ENCODE results near the gene DOK7. TPM values are rescaled to one million over a fixed set of nuclear protein-coding genes. Genes with fewer than 3 reads are reported as not detected.

Gene DOK7
- total RNA-seq, 1 experiment from 2014 or later: 9.6 TPM

DNA sequence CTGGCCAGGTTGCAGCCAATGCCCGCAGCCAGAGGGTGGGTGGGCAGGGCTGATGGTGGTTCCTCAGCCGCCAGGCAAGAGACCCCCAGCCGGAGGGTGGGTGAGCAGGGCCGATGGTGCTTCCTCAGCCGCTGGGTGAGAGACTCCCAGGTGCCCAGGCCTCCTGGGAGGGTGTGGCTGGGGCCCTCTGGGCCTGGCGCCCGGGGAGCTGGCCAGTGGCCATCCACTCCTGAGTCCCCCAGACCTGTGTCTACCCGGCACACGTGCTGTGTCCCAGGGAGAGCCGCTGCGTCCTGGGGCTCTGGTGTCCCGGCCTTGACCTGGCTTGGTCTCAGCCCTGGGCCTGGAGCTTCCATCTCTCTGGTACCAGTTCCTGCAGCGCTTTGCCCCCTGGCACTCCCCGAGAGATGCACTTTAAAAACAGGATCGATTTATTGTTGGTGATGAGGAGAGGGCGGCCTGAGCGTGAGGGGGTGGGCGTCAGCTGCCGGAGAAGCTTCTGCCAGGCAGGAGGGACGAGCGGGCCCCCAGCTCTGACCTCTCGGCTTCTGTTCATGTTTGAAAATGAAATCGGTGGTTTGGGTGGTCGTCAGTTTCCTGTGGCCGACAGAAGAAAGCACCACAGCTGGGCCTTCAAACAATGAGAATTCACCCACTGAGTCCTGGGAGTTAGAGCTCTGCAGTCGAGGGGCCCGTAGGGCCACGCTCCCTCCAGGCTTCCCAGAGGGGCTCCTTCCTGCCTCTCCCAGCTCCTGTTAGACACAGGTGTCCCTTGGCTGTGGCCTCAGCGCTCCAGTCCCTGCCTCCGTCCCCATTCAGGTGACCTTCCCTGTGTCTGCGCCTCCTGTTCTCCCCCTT, 6.5 kb downstream of the DOK7 start:
- no peaks in the 10 kb centered on the region for H3K9me3 ChIP-seq (replicated peaks)
- no peaks in the 10 kb centered on the region for H3K36me3 ChIP-seq
- no peak overlapping the region for H3K4me3 ChIP-seq

GRCh38 chr4:3470244-3471097, 7.4 kb downstream of the DOK7 start:
- H3K4me3 ChIP-seq: no peak overlapping the region
- H3K9me3 ChIP-seq (replicated peaks): no peaks in the 10 kb centered on the region
- H3K27ac ChIP-seq: no peak overlapping the region
- H3K4me1 ChIP-seq: peaks cover 16% of the 10 kb centered on the region
- no peaks in the 10 kb centered on the region for H3K27me3 ChIP-seq
- peak in 1 of 2 experiments; percentile 58 for DNase-seq
- no peaks in the 10 kb centered on the region for H3K36me3 ChIP-seq

More for the DNA sequence above, 6.5 kb downstream of the DOK7 start:
- H3K27me3 ChIP-seq: no peaks in the 10 kb centered on the region
- no peak for DNase-seq
- peaks cover 21% of the 10 kb centered on the region for H3K4me1 ChIP-seq
- no peak overlapping the region for H3K27ac ChIP-seq

DNA sequence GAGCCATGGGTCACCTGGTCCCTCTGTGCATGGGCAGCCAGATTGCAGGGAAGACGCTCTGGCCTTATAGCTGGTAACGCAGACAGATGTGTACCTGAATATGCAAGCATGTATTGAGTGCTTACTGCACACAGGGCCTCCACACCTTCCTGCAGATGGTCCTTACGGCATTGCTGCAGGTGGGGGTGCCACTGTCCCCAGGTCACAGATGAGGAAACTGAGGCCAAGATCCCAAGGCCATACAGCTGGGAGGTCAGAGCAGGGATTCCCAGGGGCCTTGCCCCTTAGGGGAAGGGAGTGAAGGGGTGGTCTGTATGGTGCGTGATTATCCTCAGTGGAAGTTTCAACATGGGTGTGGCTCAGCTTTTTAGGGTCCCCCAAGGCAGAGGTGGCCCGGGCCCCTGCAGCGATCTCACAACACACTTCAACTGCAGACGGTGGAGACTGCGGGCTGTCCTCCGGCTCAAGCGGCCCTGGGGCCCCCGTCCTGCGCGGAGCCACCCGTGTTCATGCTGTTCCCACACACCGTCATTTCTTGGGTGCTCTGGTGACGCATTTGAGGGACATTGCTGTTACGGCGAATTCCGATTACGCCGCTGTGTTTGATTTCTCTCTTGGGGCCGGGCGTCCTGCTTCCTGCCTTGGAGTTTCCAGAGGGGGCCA, 8.1 kb downstream of the DOK7 start:
- Histone ChIP-seq H3K9me3 (replicated peaks) (no peaks in the 10 kb centered on the region), H3K27me3 (no peaks in the 10 kb centered on the region), H3K4me3 (no peak overlapping the region), H3K4me1 (peaks cover 16% of the 10 kb centered on the region), H3K36me3 (no peaks in the 10 kb centered on the region), H3K27ac (no peak overlapping the region)
- DNase-seq: no peak

GRCh38 chr4:3471886-3472285, 8.8 kb downstream of the DOK7 start:
- H3K36me3 ChIP-seq: no peaks in the 10 kb centered on the region
- H3K27me3 ChIP-seq: no peaks in the 10 kb centered on the region
- H3K4me1 ChIP-seq: peaks cover 18% of the 10 kb centered on the region
- no peak for DNase-seq
- no peak overlapping the region for H3K4me3 ChIP-seq
- no peak overlapping the region for H3K27ac ChIP-seq
- no peaks in the 10 kb centered on the region for H3K9me3 ChIP-seq (replicated peaks)

GRCh38 chr4:3472411-3473141, 9.5 kb downstream of the DOK7 start:
- no peaks in the 10 kb centered on the region for H3K27me3 ChIP-seq
- no peak overlapping the region for H3K27ac ChIP-seq
- no peak for DNase-seq
- H3K4me1 ChIP-seq: peaks cover 25% of the 10 kb centered on the region
- H3K36me3 ChIP-seq: no peaks in the 10 kb centered on the region
- no peaks in the 10 kb centered on the region for H3K9me3 ChIP-seq (replicated peaks)
- H3K4me3 ChIP-seq: no peak overlapping the region

DNA sequence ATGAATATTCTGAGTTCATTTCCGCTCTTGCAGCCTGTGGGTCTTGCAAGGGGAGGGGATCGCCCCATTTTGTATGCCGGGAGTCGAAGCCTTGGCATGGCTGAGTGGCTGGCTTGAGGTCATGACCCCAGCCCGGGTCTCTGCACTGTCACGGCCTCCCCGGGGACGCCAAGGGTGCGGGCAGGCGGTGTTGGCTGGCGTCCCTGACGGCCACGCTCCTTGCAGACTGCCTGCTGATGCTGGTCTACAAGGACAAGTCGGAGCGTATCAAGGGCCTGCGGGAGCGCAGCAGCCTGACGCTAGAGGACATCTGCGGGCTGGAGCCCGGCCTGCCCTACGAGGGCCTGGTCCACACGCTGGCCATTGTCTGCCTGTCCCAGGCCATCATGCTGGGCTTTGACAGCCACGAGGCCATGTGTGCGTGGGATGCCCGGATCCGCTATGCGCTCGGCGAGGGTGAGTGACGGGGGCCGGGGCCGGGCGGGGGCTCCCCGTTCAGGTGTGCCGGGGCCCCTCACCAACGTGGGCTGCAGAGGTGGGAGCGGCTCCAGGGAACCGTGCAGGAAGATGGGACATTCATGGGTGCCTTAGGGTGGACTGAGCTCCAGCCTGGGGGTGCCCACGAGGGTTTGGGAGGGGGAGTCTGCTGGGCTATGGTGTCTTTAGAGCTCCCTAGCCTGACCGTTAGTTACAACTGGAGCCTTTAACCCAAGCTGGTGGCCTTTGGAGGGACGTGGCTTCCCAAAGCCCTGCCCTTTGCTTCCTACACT, 10.3 kb downstream of the DOK7 start:
- DNase-seq: no peak
- Histone ChIP-seq H3K4me3 (no peak overlapping the region), H3K9me3 (replicated peaks) (no peaks in the 10 kb centered on the region), H3K27me3 (no peaks in the 10 kb centered on the region), H3K27ac (no peak overlapping the region), H3K36me3 (no peaks in the 10 kb centered on the region), H3K4me1 (peaks cover 32% of the 10 kb centered on the region)

DNA sequence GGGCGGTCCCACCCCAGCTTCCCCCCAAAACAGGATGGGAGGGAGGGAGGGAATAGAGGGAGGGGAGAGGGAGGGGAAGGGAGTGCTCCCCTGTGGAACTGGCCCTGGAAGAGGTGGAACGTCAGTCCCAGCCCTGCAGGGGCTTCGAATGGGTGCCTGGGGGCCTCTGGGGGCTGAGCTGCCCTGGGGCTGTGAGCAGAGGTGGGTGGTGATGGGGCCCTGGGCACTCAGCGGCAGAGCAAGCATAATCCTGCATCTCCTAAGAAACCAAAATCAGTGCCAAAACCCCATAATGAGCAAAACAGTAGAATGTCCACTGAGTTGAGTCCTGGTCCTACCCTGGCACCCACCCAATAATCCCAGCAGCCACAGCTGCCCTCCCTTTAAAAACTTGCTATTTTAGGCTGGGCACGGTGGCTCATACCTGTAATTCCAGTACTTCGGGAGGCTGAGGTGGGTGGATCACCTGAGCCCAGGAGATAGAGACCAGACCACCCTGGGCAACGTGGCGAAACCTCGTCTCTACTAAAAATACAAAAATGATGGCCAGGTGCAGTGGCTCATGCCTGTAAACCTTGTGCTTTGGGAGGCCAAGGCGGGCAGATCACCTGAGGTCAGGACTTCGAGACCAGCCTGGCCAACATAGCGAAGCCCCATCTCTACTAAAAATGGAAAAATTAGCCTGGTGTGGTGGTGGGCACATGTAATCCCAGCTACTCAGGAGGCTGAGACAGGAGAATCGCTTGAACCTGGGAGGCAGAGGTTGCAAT, 11.1 kb downstream of the DOK7 start:
- no peak for DNase-seq
- Histone ChIP-seq H3K9me3 (replicated peaks) (no peaks in the 10 kb centered on the region), H3K27me3 (no peaks in the 10 kb centered on the region), H3K36me3 (no peaks in the 10 kb centered on the region), H3K27ac (no peak overlapping the region), H3K4me1 (peaks cover 41% of the 10 kb centered on the region), H3K4me3 (no peak overlapping the region)

DNA sequence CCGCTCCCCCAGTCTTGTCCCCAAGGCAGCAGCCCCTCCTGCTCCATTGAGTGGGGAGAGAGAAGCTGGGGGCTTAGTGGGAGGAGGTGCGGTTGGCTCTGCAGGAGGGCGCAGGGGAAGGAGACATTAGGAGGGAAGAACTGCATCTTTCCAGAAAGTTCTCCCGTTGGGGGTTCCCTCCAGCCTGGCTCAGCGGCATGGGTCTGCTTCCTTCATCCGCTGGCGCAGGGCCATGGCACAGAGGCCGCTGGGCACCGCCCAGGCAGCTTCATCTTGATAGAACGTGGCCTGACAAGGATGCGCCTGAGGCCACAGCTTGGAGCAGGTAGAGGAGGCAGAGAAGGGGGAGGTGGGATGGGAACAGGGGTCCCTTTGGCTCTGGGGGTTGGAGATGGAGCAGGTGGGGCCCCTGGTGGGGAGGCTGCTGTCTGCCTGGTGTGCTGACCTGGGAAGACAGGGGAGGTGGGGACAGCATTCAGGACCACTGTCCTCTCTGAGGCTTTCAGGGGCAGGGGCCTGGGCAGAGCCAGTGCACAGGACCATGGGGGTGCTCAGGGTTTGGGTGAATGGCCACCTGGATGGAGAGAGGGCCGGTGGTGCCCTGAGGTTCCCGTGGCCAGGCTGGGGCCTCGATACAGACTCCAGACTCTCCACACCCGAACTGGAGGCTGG, 12.1 kb downstream of the DOK7 start:
- DNase-seq: no peak
- no peak overlapping the region for H3K27ac ChIP-seq
- peaks cover 43% of the 10 kb centered on the region for H3K4me1 ChIP-seq
- H3K4me3 ChIP-seq: no peak overlapping the region
- no peaks in the 10 kb centered on the region for H3K27me3 ChIP-seq
- no peaks in the 10 kb centered on the region for H3K36me3 ChIP-seq
- no peaks in the 10 kb centered on the region for H3K9me3 ChIP-seq (replicated peaks)

DNA sequence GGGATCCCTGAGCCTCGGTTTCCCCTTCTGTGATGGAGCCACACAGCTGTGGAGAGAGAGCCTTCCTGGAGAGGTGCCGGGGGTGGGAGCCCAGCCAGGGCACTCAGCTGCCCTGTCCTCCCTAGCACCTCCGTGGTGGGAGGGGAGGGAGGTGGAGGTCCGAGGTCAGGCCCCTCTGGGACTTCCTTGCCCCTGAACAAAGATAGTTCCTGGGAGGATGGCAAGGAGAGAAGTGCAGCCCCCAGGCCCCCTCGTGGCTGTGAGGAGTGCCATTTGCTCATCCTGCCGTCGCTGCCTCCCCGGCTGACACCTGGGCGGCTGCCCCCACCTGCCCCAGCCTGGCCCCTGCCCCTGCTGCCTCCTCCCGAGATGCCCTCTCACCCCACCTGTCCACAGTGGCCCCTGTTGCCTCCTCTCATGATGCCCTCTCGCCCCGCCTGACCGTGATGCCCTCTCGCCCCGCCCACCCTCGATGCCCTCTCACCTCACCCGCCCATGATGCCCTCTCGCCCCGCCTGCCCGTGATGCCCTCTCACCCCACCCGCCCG, 12.7 kb downstream of the DOK7 start:
- Histone ChIP-seq H3K36me3 (no peaks in the 10 kb centered on the region), H3K4me1 (peaks cover 41% of the 10 kb centered on the region), H3K27me3 (no peaks in the 10 kb centered on the region), H3K9me3 (replicated peaks) (no peaks in the 10 kb centered on the region), H3K27ac (no peak overlapping the region), H3K4me3 (no peak overlapping the region)
- DNase-seq: no peak

DNA sequence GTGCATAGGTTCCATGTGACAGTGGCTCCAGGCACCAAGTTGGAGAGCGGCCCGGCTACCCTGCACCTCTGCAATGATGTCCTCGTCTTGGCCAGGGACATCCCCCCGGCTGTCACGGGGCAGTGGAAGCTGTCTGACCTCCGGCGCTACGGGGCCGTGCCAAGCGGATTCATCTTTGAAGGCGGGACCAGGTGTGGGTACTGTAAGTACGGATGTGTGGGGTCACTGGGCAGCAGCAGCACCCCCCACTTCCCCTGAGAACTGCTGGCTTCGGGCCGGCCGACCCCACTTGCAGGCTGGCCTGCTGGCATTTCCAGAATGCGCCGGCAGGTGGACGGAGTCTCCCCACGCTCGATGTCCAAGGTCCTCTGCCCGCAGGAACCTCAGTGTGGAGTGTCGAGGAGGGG, 13.2 kb downstream of the DOK7 start:
- Histone ChIP-seq H3K4me1 (peaks cover 42% of the 10 kb centered on the region), H3K27ac (no peak overlapping the region), H3K27me3 (no peaks in the 10 kb centered on the region), H3K36me3 (no peaks in the 10 kb centered on the region), H3K9me3 (replicated peaks) (no peaks in the 10 kb centered on the region), H3K4me3 (no peak overlapping the region)
- no peak for DNase-seq

- H3K4me3 ChIP-seq: no peak overlapping the region
- no peaks in the 10 kb centered on the region for H3K9me3 ChIP-seq (replicated peaks)
- DNase-seq: no peak
- H3K36me3 ChIP-seq: no peaks in the 10 kb centered on the region
- H3K27ac ChIP-seq: peak overlapping the region; percentile 45; the same call in 1 of the 2 replicates
- no peaks in the 10 kb centered on the region for H3K27me3 ChIP-seq
- H3K4me1 ChIP-seq: peaks cover 50% of the 10 kb centered on the region
Observed at GRCh38 chr4:3476936-3477749, 14.0 kb downstream of the DOK7 start.

All from SJCRH30 (cell line).